Endothelial cell of umbilical vein (primary cell): ENCODE measurements around the gene ZNF446. TPM values are rescaled to one million over a fixed set of nuclear protein-coding genes. Genes with fewer than 3 reads are reported as not detected.
"Not testable (repeated sequence)": the region's sequence is repeated elsewhere in the genome, so short reads cannot be mapped to it uniquely, and the experiment has no call there.

Source experiments
- BruUV-seq: library from RNA; stranded (reverse); fragments of 400-500 nt; replicated peaks from 2 replicates; lab custom pipeline; 2021; lab: Mats Ljungman, UMichigan
- CTCF ChIA-PET: fragments of 300-600, 350-600 bp; sonication (Branson Sonifier 250); formaldehyde crosslinking; loops from one replicate; lab custom pipeline; 2021; ENCODE audit warnings: antibody characterized with exemption, inconsistent platforms; lab: Charles Lee
- POLR2A ChIA-PET: fragments of 300-600, 350-600 bp; sonication (Branson Sonifier 250); formaldehyde crosslinking; loops from one replicate; lab custom pipeline; 2021; ENCODE audit warnings: antibody characterized with exemption, inconsistent platforms; lab: Charles Lee
- DNase-seq: peaks from one replicate; pipeline ENCODE4 v3.0.0-alpha.2; 2011; ENCODE audit warnings: low read depth, low spot score
- FAIRE-seq: peaks from 2 replicates; lab custom pipeline; 2011; peaks lifted over from hg19 to GRCh38; lab: Jason Lieb, UNC
- H2AFZ ChIP-seq: 2 replicates; pipeline ENCODE4 v1.6.0; 2012; ENCODE audit warnings: low read depth, low read length, control low read depth, inconsistent platforms
- H3K27ac ChIP-seq: 2 replicates; pipeline ENCODE4 v1.5.1; 2011; ENCODE audit warnings: low read depth, mild to moderate bottlenecking, control low read depth, low read length, moderate library complexity; ENCODE audit not compliant: insufficient read depth
- H3K27me3 ChIP-seq, 2 experiments: 2 replicates each; pipeline versions ENCODE4 v1.6.0 to v1.6.1; 2011; ENCODE audit warnings: low read length in 2 of 2, mixed read lengths in 1 of 2; ENCODE audit not compliant: control insufficient read depth in 2 of 2, insufficient read depth in 2 of 2
- H3K36me3 ChIP-seq, 2 experiments: 2 replicates in 1 of 2; 3 replicates in 1 of 2; pipeline ENCODE4 v1.5.1; 2011; ENCODE audit warnings: low read length in 2 of 2, mild to moderate bottlenecking in 1 of 2, moderate library complexity in 1 of 2; ENCODE audit not compliant: control insufficient read depth in 2 of 2, insufficient read depth in 2 of 2; ENCODE audit errors: extremely low read depth in 1 of 2
- H3K4me1 ChIP-seq: 3 replicates; pipeline ENCODE4 v1.5.1; 2011; ENCODE audit warnings: mild to moderate bottlenecking, low read length; ENCODE audit not compliant: control insufficient read depth, insufficient read depth; ENCODE audit errors: extremely low read depth
- H3K4me2 ChIP-seq: 2 replicates; pipeline ENCODE4 v1.6.1; 2011; ENCODE audit warnings: low read length, control low read depth, mixed read lengths; ENCODE audit not compliant: insufficient read depth
- H3K4me3 ChIP-seq, 3 experiments: fragments of 200-600 bp in 1 of 3; sonication (generic), shearing (Covaris generic) in 1 of 3; replicated peaks in 1 of 3; 2 replicates each; pipeline ENCODE4 v1.5.1; 2011 to 2016; ENCODE audit warnings: control low read depth in 3 of 3, low read length in 3 of 3, mild to moderate bottlenecking in 2 of 3, inconsistent platforms in 1 of 3, low read depth in 1 of 3, moderate library complexity in 1 of 3; ENCODE audit not compliant: insufficient read depth in 1 of 3
- H3K79me2 ChIP-seq: 2 replicates; pipeline ENCODE4 v1.6.0; 2012; ENCODE audit warnings: low read length, inconsistent platforms; ENCODE audit not compliant: control insufficient read depth, insufficient read depth
- H3K9ac ChIP-seq: replicated peaks from 2 replicates; pipeline ENCODE3; 2011; ENCODE audit warnings: low read length, control low read depth; ENCODE audit not compliant: insufficient read depth; ENCODE audit errors: extremely low read depth
- H3K9me1 ChIP-seq: replicated peaks from 3 replicates; pipeline ENCODE4 v1.6.0; 2011; ENCODE audit warnings: mild to moderate bottlenecking, low read length; ENCODE audit not compliant: control insufficient read depth, insufficient read depth; ENCODE audit errors: extremely low read depth
- H3K9me3 ChIP-seq: replicated peaks from 2 replicates; pipeline ENCODE4 v1.5.1; 2012; ENCODE audit warnings: low read length, inconsistent platforms; ENCODE audit not compliant: control insufficient read depth, insufficient read depth
- H4K20me1 ChIP-seq: replicated peaks from 2 replicates; pipeline ENCODE3; 2011; ENCODE audit warnings: mild to moderate bottlenecking, low read length; ENCODE audit not compliant: control insufficient read depth, insufficient read depth; ENCODE audit errors: extremely low read depth
- EZH2 ChIP-seq: IDR thresholded peaks from 2 replicates; pipeline ENCODE4 v1.6.1; 2012; ENCODE audit warnings: borderline replicate concordance, low read depth, mild to moderate bottlenecking, moderate library complexity, low read length, inconsistent platforms; ENCODE audit not compliant: severe bottlenecking
- FOS ChIP-seq: IDR thresholded peaks from 2 replicates; pipeline ENCODE4 v1.6.1; 2011; ENCODE audit warnings: mild to moderate bottlenecking, low read length, moderate library complexity, borderline replicate concordance; ENCODE audit not compliant: insufficient read depth
- GATA2 ChIP-seq: IDR thresholded peaks from 2 replicates; pipeline ENCODE4 v1.7.0; 2011; ENCODE audit warnings: low read depth, mild to moderate bottlenecking, moderate library complexity, mixed read lengths, low read length; ENCODE audit not compliant: insufficient read length, insufficient read depth
- JUN ChIP-seq: IDR thresholded peaks from 2 replicates; pipeline ENCODE4 v1.6.1; 2011; ENCODE audit warnings: borderline replicate concordance, low read depth; ENCODE audit not compliant: insufficient read length, insufficient read depth
- MYC ChIP-seq: IDR thresholded peaks from one replicate; pipeline ENCODE4 v1.6.1; 2011; ENCODE audit warnings: mild to moderate bottlenecking, low read depth, low read length
- POLR2A ChIP-seq: IDR thresholded peaks from 2 replicates; pipeline ENCODE4 v1.6.1; 2012; ENCODE audit warnings: low read depth, mild to moderate bottlenecking, control low read depth, low read length
- POLR2AphosphoS5 ChIP-seq: IDR thresholded peaks from 2 replicates; pipeline ENCODE4 v1.6.1; 2012; ENCODE audit warnings: low read depth, mild to moderate bottlenecking, control low read depth, low read length, moderate library complexity; ENCODE audit not compliant: insufficient read depth
- dilution Hi-C: fragments of 300-500 bp; cut with MboI; formaldehyde crosslinking; loops from one replicate; pipeline ENCODE4 v1.15.0; 2019; ENCODE audit warnings: low sequenced_read_pairs; ENCODE audit not compliant: extremely low pct_ligation_motif_present
- intact Hi-C: fragments of 100-400 bp; cut with micrococcal nuclease; formaldehyde crosslinking; loops from one replicate; pipeline ENCODE4 v1.10.0; 2022
- polyA plus RNA-seq, 4 experiments: library from polyadenylated mRNA; depleted of rRNA in 3 of 4; stranded (reverse) in 3 of 4; unstranded in 1 of 4; fragments of >200 nt; gene quantifications; 2 replicates each; pipeline versions ENCODE4 v1.2.1 to v1.2.3, GENCODE V29; 2011 to 2012; ENCODE audit warnings: missing spikeins in 1 of 4
- total RNA-seq: library from RNA; stranded (reverse); gene quantifications from 2 replicates; pipeline ENCODE4 v1.2.3, GENCODE V29; 2021

Gene ZNF446
- total and polyA plus RNA-seq, 2 donors (not counting 3 experiments of a cell fraction or from before 2014, with no cell fraction given): 7.0 to 8.3 TPM

- Histone ChIP-seq H3K9me3 (no peaks in the 10 kb centered on the region), H4K20me1 (no peaks in the 10 kb centered on the region), H3K27ac (no peak overlapping the region), H3K4me3 (peak overlapping the region; percentile 0 to 58 (median 45)), H3K27me3 (peaks cover 0 to 2% of the 10 kb centered on the region in 2 experiments), H3K36me3 (peaks cover 3 to 5% of the 10 kb centered on the region in 2 experiments), H3K79me2 (no peaks in the 10 kb centered on the region), H3K4me2 (peak overlapping the region; percentile 27), H3K4me1 (peaks cover 7% of the 10 kb centered on the region), H3K9me1 (no peaks in the 10 kb centered on the region), H2AFZ (peak overlapping the region; percentile 80), H3K9ac (no peak overlapping the region)
- TF ChIP-seq JUN (no peak), MYC (no peak), POLR2A (no peak), GATA2 (no peak), FOS (no peak), POLR2AphosphoS5 (no peak), EZH2 (no peak)
- DNase-seq: no peak
- intact Hi-C loops: loop anchor here (1.0 to 2.0 kb wide), 3 partner anchors 11 to 114 kb away; partner anchors contain the start of genes ZNF324B, ZNF584 and ZSCAN22
- BruUV-seq: TSS peak; percentile 89
- ChIA-PET CTCF (interaction anchor here (1.0 kb wide), 2 partner anchors 10 to 11 kb away, joined by 3 read pairs; partner anchors contain the start of gene ZNF324B), POLR2A (interaction anchor here (1.0 kb wide), 2 partner anchors 32 to 257 kb away, joined by 3 read pairs; partner anchors contain the start of genes ZNF274 and ZNF584)
- dilution Hi-C loops: no loop called here
- FAIRE-seq: no peak
These were observed 35.6 kb upstream of the ZNF446 start for GRCh38 chr19:58440556-58440955.

- FAIRE-seq, dilution Hi-C loops: not testable (repeated sequence)
These were observed 33.2 kb upstream of the ZNF446 start for GRCh38 chr19:58442986-58443385.

GRCh38 chr19:58448860-58449259 lies 27.3 kb upstream of the ZNF446 start:
- H3K4me2 ChIP-seq, POLR2A ChIA-PET, DNase-seq, H2AFZ ChIP-seq, dilution Hi-C loops, H4K20me1 ChIP-seq, intact Hi-C loops, H3K27ac ChIP-seq, H3K27me3 ChIP-seq, FAIRE-seq, H3K9ac ChIP-seq, H3K9me3 ChIP-seq, H3K9me1 ChIP-seq, H3K4me3 ChIP-seq, BruUV-seq, H3K79me2 ChIP-seq, H3K36me3 ChIP-seq, CTCF ChIA-PET, H3K4me1 ChIP-seq: not testable (repeated sequence)

More at GRCh38 chr19:58442986-58443385, 33.2 kb upstream of the ZNF446 start:
- BruUV-seq, H3K79me2 ChIP-seq, H3K27ac ChIP-seq, DNase-seq, H3K36me3 ChIP-seq, H3K4me1 ChIP-seq, CTCF ChIA-PET, H4K20me1 ChIP-seq, H3K9ac ChIP-seq, H3K9me1 ChIP-seq, POLR2A ChIA-PET, H3K4me2 ChIP-seq, H2AFZ ChIP-seq, H3K9me3 ChIP-seq, intact Hi-C loops, H3K27me3 ChIP-seq, H3K4me3 ChIP-seq: not testable (repeated sequence)
